ENCODE data around the gene PDHB. TPM values are rescaled to one million over a fixed set of nuclear protein-coding genes. Genes with fewer than 3 reads are reported as not detected.

PDHB gene
- total RNA-seq, 1 donor from 2014 or later: 174 TPM

DNA sequence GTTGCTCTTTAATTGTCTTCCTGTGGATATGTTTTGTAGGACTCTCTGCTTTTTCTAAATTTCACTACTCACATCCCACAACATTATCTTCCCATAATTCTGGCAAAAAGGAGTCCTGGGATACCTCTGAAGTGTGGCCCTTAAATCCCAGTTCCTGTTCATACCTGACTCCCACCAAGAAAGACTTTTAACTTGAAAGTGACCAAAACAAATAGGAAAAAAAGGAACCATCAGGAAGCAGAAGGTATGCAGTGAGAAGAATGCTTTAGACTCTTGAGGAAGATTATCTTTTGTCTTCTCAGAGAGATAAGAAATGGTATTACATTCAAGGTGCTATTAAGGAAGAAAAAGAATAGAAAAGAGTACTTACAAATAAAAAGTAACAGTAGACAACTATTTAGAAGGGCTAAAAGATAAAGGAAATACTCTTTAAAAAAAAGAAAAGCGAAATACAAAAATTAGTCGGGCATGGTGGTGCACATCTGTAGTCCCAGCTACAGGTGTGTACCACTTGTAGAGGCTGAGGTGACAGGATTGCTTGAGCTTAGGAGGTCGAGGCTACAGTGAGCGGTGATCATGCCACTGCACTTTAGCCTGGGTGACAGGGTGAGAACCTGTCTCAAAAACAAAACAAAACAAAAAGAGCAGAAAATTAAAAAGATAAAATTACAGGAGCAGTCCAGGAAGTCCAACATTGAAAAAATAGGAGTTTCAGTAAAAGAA is 54.1 kb downstream of the PDHB start:
- DNase-seq (ENCODE audit: low spot score): no peak
- intact Hi-C loops (cut with DNase I): no loop called here

DNA sequence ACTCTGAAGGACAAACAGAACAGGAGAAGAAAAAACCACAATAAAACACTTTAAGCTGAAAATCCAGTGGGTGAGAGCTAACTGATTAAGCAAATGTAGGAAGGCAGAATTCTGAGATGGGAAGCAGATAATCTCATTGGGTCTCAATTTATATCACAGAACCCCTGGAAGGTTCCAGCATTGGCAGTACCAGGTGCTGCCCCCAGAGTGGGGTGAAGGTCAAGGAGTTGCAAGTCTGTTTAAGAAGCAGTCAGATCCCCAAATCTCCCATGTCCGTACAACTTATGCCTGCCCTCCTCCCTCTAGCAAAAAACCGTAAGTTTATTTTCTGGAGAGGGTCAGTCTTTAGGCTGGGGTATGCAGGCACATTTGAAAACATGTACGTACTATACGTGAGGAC is 55.9 kb downstream of the PDHB start:
- DNase-seq (ENCODE audit: low spot score): no peak
- intact Hi-C loops (cut with DNase I): no loop called here

Other genes with a start within 250 kb of the PDHB start
- 0.67 TPM for gene DNASE1L3, start 222.9 kb downstream of the PDHB start, total RNA-seq
- gene ABHD6, start 196.0 kb downstream of the PDHB start, total RNA-seq: 4.9 TPM
- gene RPP14, start 127.6 kb downstream of the PDHB start, total RNA-seq: 17.0 TPM
- gene HTD2, start 127.3 kb downstream of the PDHB start, total RNA-seq: 12.9 TPM
- 10.8 TPM for gene PXK, start 100.9 kb downstream of the PDHB start, total RNA-seq
- 7.5 TPM for gene KCTD6, start 58.3 kb upstream of the PDHB start, total RNA-seq
- 31.2 TPM for gene ACOX2, start 103.4 kb upstream of the PDHB start, total RNA-seq
- 29.9 TPM for gene FAM107A, start 143.6 kb upstream of the PDHB start, total RNA-seq
- gene FAM3D, start 232.9 kb upstream of the PDHB start, total RNA-seq: not detected